Thyroid gland (tissue), 4 donors: ENCODE results near the gene RTBDN. TPM values are rescaled to one million over a fixed set of nuclear protein-coding genes. Genes with fewer than 3 reads are reported as not detected.

Source experiments
- DNase-seq, 2 donors: peaks; one replicate each; pipeline ENCODE4 v3.0.0-alpha.2; 2019
- H3K27ac ChIP-seq, 3 donors: fragments of 200-600 bp; sonication (generic); 1 replicate in 2 of 3; 2 replicates in 1 of 3; pipeline ENCODE4 v1.5.1; 2016 to 2019; ENCODE audit warnings: mild to moderate bottlenecking in 1 of 3, moderate library complexity in 1 of 3
- H3K27me3 ChIP-seq: fragments of 200-600 bp; sonication (generic); one replicate; pipeline ENCODE4 v1.5.1; 2019
- H3K36me3 ChIP-seq, 2 donors: fragments of 200-600 bp; sonication (generic); one replicate each; pipeline ENCODE4 v1.5.1; 2016 to 2019
- H3K4me1 ChIP-seq, 2 donors: fragments of 200-600 bp; sonication (generic); one replicate each; pipeline ENCODE4 v1.5.1; 2017 to 2019
- H3K4me3 ChIP-seq, 3 donors: fragments of 200-600 bp; sonication (generic); replicated peaks in 1 of 3; 1 replicate in 2 of 3; 2 replicates in 1 of 3; pipeline ENCODE4 v1.5.1; 2016; ENCODE audit warnings: mild to moderate bottlenecking in 1 of 3
- H3K9me3 ChIP-seq: fragments of 200-600 bp; sonication (generic); one replicate; pipeline ENCODE4 v1.5.1; 2017
- CTCF ChIP-seq, 6 experiments: fragments of 200-600 bp in 3 of 6; fragments of 450-650 bp in 3 of 6; sonication (generic) in 3 of 6; IDR thresholded peaks; one replicate each; pipeline ENCODE4 v1.5.1; 2016 to 2019; ENCODE audit warnings: antibody characterized with exemption in 6 of 6, mild to moderate bottlenecking in 2 of 6, inconsistent platforms in 1 of 6, moderate library complexity in 1 of 6
- POLR2A ChIP-seq, 2 donors: fragments of 450-650 bp; IDR thresholded peaks; one replicate each; pipeline ENCODE4 v1.6.1; 2017; ENCODE audit warnings: antibody characterized with exemption in 2 of 2, mild to moderate bottlenecking in 2 of 2, moderate library complexity in 1 of 2
- WGBS, 2 donors: methylation state at CpG; one replicate each; pipeline ENCODE4 v1.1.5; 2017; 5-methylcytosine and 5-hydroxymethylcytosine counted together
- intact Hi-C: fragments of 100-400 bp; cut with DNase I; formaldehyde crosslinking; loops from one replicate; pipeline ENCODE4 v1.15.1; 2023
- total RNA-seq, 4 donors: library from RNA; depleted of rRNA; stranded (reverse); fragments of >200 nt; gene quantifications; one replicate each; pipeline ENCODE4 v1.2.3, GENCODE V29; 2016

The RTBDN gene
- total RNA-seq, 4 donors from 2014 or later, result not detected

- intact Hi-C loops, result loop anchor here (10.0 kb wide), 2 partner anchors 169 to 279 kb away; no protein-coding TSS in a partner anchor
- no peak overlapping the region for H3K27ac ChIP-seq
- 71 to 81% methylated on average over 6 to 11 of the region's 11 CpGs for WGBS, 2 donors
- no peak overlapping the region for H3K4me3 ChIP-seq
- H3K4me1 ChIP-seq, result peaks cover 7 to 14% of the 10 kb centered on the region in 2 donors
- H3K9me3 ChIP-seq, result no peaks in the 10 kb centered on the region
- H3K27me3 ChIP-seq, result peaks cover 24% of the 10 kb centered on the region
- DNase-seq, result no peak
- TF ChIP-seq CTCF (IDR thresholded peaks at IDR 0.05) (no peak), POLR2A (IDR thresholded peaks at IDR 0.05) (no peak)
- no peaks in the 10 kb centered on the region for H3K36me3 ChIP-seq
These were observed 8.9 kb upstream of the RTBDN start for GRCh38 chr19:12843328-12843727.

GRCh38 chr19:12842511-12842910 is 8.1 kb upstream of the RTBDN start:
- H3K27ac ChIP-seq, result no peak overlapping the region
- DNase-seq, result no peak
- H3K9me3 ChIP-seq, result no peaks in the 10 kb centered on the region
- no peaks in the 10 kb centered on the region for H3K36me3 ChIP-seq
- TF ChIP-seq POLR2A (IDR thresholded peaks at IDR 0.05), result no peak
- TF ChIP-seq CTCF (IDR thresholded peaks at IDR 0.05), result no peak
- peaks cover 9 to 10% of the 10 kb centered on the region in 2 donors for H3K4me1 ChIP-seq
- no peak overlapping the region for H3K4me3 ChIP-seq
- peaks cover 30% of the 10 kb centered on the region for H3K27me3 ChIP-seq
- intact Hi-C loops, result loop anchor here (10.0 kb wide), 2 partner anchors 168 to 278 kb away; no protein-coding TSS in a partner anchor
- WGBS, 2 donors, result 93 to 94% methylated on average over 18 of the region's 18 CpGs

GRCh38 chr19:12841094-12841493 is 6.7 kb upstream of the RTBDN start:
- intact Hi-C loops, result loop anchor here (10.0 kb wide), 2 partner anchors 166 to 276 kb away; no protein-coding TSS in a partner anchor
- DNase-seq, result peak in 1 of 2 donors; percentile 6
- WGBS, 2 donors, result 1 to 5% methylated on average over 26 to 27 of the region's 29 CpGs
- H3K36me3 ChIP-seq, result no peaks in the 10 kb centered on the region
- TF ChIP-seq POLR2A (IDR thresholded peaks at IDR 0.05) (no peak), CTCF (IDR thresholded peaks at IDR 0.05) (no peak)
- H3K9me3 ChIP-seq, result no peaks in the 10 kb centered on the region
- H3K27me3 ChIP-seq, result peaks cover 35% of the 10 kb centered on the region
- H3K4me3 ChIP-seq, result no peak overlapping the region
- no peak overlapping the region for H3K27ac ChIP-seq
- peaks cover 6 to 9% of the 10 kb centered on the region in 2 donors for H3K4me1 ChIP-seq

- Histone ChIP-seq H3K27ac (no peak overlapping the region), H3K36me3 (no peaks in the 10 kb centered on the region), H3K4me1 (peaks cover 6 to 9% of the 10 kb centered on the region in 2 donors), H3K9me3 (no peaks in the 10 kb centered on the region), H3K4me3 (no peak overlapping the region), H3K27me3 (peaks cover 40% of the 10 kb centered on the region)
- TF ChIP-seq POLR2A (IDR thresholded peaks at IDR 0.05), result no peak
- TF ChIP-seq CTCF (IDR thresholded peaks at IDR 0.05), result no peak
- 22 to 27% methylated on average over 41 to 43 of the region's 43 CpGs for WGBS, 2 donors
- peak; percentile 28 to 39 for DNase-seq
- intact Hi-C loops, result loop anchor here (10.0 kb wide), 2 partner anchors 166 to 276 kb away; no protein-coding TSS in a partner anchor
These were observed 6.0 kb upstream of the RTBDN start for GRCh38 chr19:12840091-12841079.
